CD1c-positive myeloid dendritic cell (primary cell): ENCODE data around the gene GAPVD1.
A peak's percentile ranks its signal among the peaks of the same experiment; 100 is the strongest.
"Not testable (repeated sequence)": the region's sequence is repeated elsewhere in the genome, so short reads cannot be mapped to it uniquely, and the experiment has no call there.

ENCODE experiments used
- DNase-seq: peaks from one replicate; pipeline ENCODE4 v3.0.0-alpha.2; 2016; ENCODE audit errors: extremely low spot score

Gene GAPVD1

DNA sequence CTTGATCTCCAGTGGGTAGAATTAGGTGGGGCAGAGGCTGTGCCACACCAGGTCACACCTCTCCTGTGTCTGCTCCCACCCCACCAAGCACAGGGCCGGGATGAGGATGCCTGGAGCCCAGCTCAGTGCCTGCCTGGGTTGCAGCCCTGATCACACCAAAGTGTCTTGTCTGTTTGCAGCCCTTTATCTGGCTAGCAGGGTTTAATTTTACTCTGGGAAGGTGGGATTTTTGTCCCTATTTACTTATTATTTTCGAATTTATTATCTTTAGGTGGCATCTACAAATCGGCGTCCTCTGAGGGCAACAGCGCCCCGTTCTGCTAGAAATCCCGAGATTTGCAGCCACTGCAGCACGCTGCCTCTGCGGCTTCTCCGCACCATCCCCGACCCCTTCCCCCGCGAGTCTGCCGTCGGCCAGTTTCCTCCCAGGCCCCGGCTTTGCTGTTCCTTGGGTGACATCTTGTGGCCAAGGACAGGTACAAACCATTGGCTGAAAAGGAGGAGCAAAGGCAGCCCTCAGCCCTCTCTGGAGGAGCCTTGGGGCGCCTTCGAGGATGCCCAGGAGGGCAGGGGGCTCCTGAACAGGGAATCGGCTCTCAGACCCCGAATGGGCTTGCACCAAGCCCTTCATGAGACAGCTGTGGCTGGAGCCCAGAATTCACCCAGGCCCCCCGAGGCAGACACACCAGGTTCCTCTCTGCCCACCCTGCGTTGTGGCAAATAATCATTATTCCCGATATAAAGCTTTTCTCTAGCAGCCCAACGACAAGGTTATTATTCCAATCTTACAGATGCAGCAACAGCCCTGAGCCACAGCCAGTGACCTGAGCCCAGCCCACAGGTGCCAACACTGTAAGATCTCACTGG lies 113.0 kb downstream of the GAPVD1 start:
- DNase-seq: peak; percentile 65

DNA sequence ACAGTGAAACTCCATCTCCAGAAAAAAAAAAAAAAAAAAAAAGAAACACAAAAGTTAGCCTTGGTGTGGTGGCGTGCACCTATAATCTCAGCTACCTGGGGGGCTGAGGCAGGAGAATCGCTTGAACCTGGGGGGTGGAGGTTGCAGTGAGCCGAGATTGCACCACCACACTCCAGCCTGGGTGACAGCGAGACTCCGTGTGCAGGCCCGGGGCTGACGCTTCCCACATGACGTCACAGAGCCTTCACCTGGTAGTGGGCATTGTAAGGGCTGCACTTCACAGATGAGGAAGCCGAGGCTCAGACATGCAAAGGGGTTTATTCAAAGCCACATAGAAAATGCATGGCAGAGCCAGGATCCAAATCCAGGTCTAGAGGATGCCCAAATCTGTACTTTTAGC lies 114.2 kb downstream of the GAPVD1 start:
- DNase-seq: no peak

DNA sequence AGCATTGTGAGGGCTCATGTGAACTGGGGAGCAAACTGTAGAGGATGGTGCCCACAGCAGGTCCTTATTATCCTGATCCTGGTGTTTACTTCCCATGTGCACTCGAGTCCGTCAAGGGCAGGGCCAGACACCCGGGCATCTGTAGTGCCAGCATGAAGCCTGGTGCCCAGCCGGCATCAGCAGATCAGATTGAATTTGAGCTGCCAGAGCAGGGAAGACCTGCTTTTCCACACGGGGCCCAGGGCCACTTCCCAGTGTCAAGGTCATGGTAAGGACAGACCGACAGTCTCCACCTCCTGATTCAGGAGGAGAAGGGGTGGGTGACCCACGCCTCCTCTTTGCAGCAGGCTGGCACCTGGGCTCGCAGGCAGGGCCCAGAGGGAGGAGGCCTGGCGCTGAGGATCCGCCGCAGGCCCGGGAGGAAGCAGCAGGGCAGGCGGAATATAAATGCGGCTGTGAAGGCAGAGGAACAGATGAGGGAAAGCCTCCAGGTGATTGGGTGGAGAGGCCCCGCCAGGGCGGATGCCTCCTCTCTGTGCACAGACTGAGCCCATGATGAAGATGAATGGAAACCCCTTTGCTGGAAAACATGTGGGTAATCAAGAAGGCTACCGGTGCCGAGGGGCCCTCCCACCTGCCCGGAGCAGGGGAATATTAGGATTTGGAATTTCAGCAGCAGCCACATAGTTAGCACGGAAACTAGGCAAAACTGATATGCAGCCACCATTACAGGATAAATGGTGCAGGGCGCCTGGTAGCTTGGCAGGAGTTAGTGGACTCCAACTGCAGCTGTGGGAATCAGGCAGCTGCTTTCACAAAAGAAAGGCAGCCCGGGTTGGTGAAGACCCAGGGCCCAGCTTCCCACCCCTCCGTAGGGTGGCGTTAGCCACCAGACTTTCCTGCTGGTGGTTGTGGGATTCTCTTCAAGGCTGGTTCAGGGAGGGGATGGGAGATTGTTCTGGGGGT lies 114.9 kb downstream of the GAPVD1 start:
- DNase-seq: no peak

DNA sequence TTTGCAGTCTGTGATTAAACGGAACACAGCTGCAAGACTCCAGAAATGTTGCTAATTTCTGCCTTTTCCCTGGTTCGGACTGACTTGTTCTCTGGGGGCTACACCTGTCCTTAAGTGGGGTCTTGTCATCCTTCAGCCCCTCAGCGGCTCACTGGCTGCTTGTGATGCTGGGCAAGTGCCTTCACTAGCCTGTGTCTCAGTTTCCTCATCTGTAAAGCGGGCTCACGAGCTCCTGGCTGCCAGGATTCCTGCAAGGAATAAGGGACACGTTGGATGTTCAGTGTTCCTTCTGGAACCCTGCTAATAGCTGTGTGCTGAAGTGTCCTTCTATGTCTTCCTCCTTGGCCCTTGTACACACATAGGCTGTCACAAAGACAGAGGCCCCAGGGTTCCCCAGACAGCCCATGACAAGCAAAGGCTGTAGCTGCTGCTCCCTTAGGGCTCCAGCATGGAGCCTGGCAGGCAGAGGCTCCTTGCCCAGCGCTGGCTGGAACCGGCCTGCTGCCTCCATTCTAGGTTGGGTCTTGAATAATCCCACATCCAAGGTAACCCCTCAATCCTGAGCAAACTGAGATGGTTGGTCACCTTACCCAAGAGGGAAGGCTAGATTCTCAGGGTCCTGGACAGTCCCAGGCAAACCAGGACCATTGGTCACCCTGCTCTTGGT lies 116.1 kb downstream of the GAPVD1 start:
- no peak for DNase-seq

DNA sequence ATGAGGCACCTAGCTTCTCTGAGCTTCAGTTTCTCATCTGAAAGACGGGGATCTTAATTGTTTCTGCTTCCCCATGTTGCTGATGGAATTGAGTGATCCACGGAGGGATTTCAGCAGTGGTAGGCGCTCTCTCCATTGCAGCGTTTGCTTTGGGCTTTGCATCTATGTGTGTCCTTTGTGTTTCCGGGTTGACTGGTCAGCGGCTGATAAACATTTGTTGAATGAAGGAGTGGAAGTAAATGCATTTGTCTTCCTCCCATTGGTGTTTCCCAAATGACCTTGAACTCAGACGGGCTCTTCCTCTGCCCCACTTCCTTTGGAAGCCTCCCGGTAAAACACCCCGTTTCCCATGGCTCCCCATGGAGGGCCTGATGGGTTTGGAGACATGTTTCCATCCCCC lies 117.2 kb downstream of the GAPVD1 start:
- no peak for DNase-seq

DNA sequence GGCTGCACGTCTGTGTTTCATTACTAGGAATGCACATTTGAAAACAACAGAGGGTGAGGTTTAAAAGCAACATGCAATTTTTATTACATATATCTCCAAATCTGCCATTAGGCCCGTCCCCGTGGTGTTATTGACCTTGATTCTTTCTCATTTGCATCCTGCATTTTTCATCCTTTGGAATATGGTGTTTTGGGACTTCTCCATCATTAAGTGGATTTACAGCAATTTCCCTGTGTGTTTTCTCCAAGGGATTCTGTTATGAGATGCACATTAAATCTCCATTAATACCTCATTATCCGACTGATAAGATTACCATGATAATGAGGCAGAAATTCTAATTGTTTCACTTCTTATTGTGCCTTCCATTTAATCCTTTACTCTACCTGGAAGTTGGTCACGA lies 117.6 kb downstream of the GAPVD1 start:
- DNase-seq: no peak

DNA sequence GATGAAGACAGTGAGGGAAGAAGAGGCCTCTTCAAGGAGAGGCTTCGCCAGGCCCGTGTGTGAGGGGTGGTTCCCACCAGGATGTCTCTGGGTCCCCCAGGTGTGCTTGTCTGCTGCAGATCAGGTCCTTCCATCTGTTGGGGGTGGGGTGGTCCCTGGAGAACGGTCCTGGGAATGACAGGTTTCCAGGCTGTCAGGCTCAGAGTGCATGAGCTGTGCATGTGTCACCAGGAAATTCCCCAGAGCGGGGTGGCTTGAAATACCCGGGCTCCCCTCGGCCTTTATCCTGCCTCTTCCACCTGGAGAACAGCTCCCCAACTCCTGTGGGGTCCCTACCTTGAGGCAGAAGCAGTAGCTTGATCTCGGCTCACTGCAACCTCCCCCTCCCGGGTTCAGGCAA lies 118.8 kb downstream of the GAPVD1 start:
- no peak for DNase-seq

DNA sequence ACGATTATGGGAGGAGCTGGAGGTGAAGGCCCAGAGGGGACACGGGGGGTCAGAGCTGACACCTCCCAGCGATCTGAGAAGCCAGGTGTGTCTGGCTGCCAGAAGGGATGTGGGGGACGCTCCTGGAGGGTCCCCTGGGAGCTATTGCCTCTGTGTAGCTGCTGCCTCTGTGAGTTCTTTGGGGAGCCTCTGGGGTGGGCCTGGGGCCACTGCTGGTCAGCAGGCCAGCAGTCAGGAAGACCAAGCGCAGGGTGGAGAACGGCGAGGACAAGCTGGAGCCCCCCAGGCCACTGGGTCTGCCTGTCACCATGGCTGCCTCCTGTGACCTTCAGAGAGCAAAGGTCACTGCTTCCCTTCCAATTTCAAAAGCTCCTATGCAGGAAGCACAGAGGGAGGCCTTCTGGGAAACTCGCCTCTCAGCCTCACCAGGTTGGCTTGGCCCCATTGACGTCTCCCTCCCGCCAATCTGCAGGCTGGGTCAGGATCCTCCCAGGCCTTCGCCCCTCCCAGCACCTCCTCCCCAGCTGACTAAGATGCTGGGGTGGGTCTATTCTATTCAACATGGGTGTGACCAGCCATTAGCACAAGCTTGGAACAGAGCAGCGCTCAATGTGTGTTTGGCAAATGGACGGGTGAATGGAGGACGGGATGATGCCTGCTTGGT lies 126.4 kb downstream of the GAPVD1 start:
- DNase-seq: no peak

DNA sequence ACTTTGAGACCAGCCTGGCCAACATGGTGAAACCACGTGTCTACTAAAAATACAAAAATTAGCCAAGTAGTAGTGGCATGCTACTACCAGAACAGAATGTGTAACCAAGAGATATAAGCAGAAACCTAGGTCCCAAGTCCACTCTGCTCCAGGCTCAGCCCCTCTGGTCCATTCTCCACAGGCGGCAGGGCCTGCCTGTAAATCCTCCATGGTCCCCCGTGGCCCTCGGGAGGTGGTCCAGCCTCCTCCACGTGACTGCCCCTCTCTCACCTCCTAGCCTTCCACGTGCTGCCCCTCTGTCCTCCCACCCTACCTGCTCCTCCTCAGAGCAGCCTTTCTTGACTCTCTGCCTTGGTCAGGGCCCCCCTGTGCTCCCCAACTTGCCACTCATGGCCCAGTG lies 127.4 kb downstream of the GAPVD1 start:
- DNase-seq: no peak

DNA sequence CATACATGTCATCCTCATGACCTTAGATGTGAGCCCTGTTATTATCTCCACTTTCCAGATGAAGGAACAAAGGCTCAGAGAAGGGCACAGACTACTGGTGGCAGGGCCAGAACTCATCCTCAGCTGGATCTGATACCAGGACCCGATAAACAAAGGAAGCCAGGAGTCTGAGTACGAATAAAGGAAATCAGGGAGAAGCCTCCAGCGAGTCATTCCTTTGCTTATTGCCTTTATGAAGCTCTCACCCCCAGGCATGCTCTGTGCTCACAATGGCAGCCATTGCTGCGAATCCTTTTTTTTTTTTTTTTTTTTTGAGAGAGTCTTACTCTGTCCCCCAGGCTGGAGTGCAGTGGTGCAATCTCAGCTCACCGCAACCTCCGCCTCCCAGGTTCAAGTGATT lies 130.1 kb downstream of the GAPVD1 start:
- DNase-seq: no peak

DNA sequence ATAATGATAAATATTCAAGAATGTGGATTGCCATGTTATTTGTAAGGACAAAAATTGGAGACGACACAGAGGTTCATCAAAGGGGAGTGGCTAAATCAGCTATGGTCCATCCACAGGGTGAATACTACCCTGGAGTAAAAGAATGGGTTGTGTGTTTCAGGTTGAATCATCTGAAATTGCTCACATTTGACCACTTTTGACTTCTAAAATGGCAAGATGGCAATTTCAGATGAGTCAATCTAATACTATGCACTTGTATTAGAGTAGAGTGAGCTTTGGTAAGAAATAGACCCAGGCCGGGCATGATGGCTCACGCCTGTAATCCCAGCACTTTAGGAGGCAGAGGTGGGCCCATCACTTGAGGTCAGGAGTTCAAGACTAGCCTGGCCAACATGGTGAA lies 131.8 kb downstream of the GAPVD1 start:
- no peak for DNase-seq

DNA sequence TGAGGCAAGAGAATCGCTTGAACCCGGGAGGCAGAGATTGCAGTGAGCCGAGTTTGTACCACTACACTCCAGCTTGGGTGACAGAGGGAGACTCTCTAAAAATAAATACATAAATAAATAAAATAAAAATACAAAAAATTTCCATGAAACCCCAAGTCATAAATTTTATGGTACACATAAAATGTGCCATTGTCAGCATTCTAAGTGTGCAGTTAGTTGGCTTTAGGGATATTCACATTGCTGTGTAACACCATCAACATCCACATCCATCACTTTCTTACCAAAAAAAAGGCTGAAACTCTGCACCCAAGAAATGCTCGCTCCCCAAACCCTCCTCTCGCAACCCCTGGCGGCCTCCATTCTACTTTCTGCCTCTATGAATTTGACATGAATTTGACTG lies 135.2 kb downstream of the GAPVD1 start:
- DNase-seq: no peak

DNA sequence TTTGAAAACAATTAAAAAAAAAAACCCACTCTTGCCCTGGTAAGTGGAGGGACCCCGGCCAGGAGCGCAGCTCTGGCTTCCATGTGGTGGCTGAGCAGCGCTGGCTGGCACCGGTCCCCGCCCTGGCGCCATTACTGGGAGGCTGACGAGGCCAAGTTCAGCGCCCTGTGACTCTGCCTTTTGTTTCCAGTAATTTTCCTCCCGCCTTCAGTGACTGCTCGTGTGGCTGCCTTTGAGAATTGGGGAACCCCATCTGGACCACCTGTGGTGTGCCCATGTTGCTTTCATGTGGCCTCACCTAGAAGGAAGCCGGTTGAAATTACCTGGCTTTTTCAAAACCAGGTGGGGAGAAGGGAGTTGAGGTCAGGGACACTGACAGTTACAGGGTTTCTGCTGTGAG lies 136.1 kb downstream of the GAPVD1 start:
- no peak for DNase-seq

DNA sequence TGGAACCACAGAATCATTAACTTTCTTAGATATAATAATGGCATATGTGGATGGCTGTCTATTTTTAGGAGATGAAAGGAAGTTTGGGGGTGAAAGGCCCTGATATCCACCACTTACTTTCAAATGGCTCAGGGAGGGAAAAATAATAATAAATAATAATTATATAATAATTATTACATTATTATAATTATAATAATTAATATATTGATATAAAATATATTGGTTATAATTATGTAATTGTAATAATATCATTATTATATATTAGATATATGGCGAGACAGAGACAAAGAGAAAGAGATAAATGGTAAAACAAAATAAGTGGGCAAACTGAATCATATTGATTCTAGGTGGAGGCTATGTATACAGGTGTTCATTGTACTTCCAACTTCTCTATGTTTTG lies 136.6 kb downstream of the GAPVD1 start:
- DNase-seq: no peak

DNA sequence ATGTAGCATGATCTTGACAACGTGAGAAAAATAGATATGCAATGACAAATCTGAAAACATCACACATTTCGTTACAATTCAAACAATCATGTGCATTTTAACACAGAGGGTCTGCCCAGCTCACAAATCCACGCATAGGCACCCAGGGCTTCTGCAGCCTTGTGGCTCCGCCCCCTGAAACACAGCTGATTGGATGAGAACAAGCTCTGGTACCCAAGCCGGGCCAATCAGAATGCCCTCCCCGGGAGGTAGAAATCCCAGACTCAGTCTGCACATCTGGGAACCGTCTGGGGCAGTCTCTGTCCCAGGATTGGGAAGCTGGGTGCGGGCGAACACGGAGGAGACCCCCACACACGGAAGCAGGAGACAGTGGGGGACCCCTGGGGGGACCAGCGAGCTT lies 137.5 kb downstream of the GAPVD1 start:
- DNase-seq: no peak

DNA sequence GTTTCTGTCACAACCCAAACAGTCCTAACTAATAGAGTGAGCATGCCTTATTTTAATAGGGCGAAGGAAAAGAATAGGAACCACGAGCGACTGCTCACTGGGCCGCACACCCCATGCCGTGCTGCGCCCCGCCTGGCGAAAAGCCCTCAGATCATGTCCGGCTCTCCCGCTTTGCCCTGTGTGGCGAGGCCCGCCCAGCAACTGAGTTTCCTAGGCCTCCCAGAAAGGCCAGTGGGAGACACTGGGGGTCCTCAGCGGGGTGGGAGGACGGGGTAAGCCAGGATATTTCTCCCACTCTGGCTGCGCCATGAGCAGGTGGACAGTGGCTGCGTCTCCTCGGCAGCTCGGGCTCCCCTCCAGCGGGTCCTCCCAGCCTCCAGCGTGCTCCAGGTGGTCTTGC lies 138.0 kb downstream of the GAPVD1 start:
- DNase-seq: no peak

DNA sequence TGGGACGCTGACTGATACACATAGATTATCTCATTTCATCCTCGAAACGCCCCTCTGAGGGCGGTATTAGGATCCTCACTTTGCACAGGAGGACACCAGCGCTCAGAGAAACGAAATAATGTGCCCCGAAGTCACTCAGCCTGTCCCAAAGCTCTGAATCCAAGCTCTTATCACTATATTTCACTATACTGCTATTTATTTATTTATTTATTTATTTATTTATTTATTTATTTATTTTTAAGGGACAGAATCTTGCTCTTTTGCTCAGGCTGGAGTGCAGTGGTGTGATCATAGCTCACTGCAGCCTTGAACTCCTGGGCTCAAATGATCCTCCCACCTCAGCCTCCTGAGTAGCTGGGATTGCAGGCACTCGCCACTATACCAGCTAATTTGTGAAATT lies 138.6 kb downstream of the GAPVD1 start:
- not testable (repeated sequence) for DNase-seq

DNA sequence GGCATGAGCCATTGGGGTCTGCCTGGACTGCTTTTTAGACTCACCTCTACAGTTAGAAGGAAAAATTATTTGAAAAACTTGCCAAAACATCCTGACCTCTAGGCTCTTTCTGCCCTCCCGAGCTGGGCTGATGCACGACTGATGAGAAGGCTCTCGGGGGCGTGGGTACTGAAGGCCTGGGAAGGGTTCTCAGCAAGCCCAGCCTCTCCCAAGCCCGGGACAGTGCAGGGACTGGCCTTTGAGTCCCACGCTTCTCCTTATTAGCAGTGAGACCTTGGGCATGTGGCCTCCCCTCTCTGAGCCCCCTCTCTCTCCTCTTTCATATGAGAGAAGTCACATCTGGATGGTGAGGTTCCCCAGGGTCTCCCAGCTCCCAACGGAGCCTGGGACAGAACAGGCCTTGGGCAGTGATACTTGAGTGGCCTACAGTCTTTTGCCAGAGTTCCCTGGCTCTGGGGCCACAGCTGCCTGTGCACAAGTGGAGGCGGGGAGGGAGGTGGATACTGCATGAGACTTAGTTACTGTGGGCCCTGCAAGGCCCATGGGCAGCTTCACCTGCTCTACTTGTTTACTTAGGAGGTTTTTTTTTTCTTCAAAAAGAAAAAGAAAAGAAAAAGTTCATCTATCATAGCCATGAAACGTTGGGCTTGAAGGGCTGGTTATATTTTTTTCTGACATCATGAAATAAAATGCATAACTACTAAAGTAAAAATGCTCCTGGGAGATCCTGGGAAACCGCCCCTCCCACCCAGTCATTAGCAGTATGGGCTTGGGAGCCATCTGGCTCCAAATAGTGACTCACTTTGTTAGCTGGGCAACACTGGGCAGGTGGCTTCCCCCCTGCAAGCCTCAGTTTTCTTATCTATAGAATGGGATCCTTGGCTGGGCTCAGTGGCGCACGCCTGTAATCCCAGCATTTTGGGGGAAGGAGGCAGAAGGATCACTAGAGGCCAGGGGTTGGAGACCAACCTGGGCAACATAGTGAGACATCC lies 139.4 kb downstream of the GAPVD1 start:
- DNase-seq: no peak

DNA sequence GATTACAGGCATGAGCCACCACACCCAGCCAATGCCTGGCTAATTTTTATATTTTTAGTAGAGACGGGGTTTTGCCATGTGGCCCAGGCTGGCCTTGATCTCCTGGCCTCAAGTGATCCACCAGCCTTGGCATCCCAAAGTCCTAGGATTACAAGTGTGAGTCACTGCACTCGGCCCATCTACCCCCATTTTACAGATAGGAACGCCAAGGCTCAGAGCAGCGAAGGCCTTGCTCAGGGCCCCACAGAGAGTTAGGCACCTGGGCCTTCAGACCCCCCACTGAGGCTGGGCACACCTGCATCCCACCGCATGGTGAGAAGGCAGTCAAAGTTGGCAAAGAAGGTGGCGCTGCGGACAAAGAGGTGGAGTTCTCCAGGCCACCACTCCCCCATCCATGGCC lies 143.1 kb downstream of the GAPVD1 start:
- DNase-seq: no peak
